GM11168 (cell line): ENCODE data around the gene MAPT.

Experiments used
- in situ Hi-C: fragments of 300-500 bp; cut with MboI; formaldehyde crosslinking; loops from one replicate; pipeline ENCODE4 v1.12.0; 2022; ENCODE audit warnings: low sequenced_read_pairs; ENCODE audit not compliant: unreplicated experiment

The MAPT gene

GRCh38 chr17:46036491-46036890 is 142.1 kb downstream of the MAPT start:
- in situ Hi-C loops = no loop called here

- in situ Hi-C loops = no loop called here
Measured at GRCh38 chr17:46037722-46038255, 143.4 kb downstream of the MAPT start.

- in situ Hi-C loops = no loop called here
Measured at GRCh38 chr17:46038414-46038813, 144.1 kb downstream of the MAPT start.

- in situ Hi-C loops = no loop called here
Measured at GRCh38 chr17:46038937-46039336, 144.6 kb downstream of the MAPT start.

- in situ Hi-C loops = no loop called here
Measured at GRCh38 chr17:46039592-46040186, 145.3 kb downstream of the MAPT start.

- in situ Hi-C loops = no loop called here
Measured at GRCh38 chr17:46042246-46042645, 147.9 kb downstream of the MAPT start.

- in situ Hi-C loops = no loop called here
Measured at GRCh38 chr17:46042925-46043324, 148.6 kb downstream of the MAPT start.

- in situ Hi-C loops = no loop called here
Measured at GRCh38 chr17:46043606-46044005, 149.3 kb downstream of the MAPT start.

GRCh38 chr17:46044286-46044928 is 150.1 kb downstream of the MAPT start:
- in situ Hi-C loops = no loop called here

GRCh38 chr17:46044989-46045388 is 150.6 kb downstream of the MAPT start:
- in situ Hi-C loops = no loop called here

GRCh38 chr17:46045639-46046038 is 151.3 kb downstream of the MAPT start:
- in situ Hi-C loops = no loop called here

- in situ Hi-C loops = no loop called here
Measured at GRCh38 chr17:46046957-46047356, 152.6 kb downstream of the MAPT start.

- in situ Hi-C loops = no loop called here
Measured at GRCh38 chr17:46047398-46047797, 153.0 kb downstream of the MAPT start.

- in situ Hi-C loops = no loop called here
Measured at GRCh38 chr17:46047856-46048255, 153.5 kb downstream of the MAPT start.

- in situ Hi-C loops = no loop called here
Measured at GRCh38 chr17:46049656-46050055, 155.3 kb downstream of the MAPT start.

GRCh38 chr17:46053911-46054534 is 159.7 kb downstream of the MAPT start:
- in situ Hi-C loops = no loop called here

- in situ Hi-C loops = no loop called here
Measured at GRCh38 chr17:46056800-46057304, 162.5 kb downstream of the MAPT start.

- in situ Hi-C loops = no loop called here
Measured at GRCh38 chr17:46057366-46057765, 163.0 kb downstream of the MAPT start.

GRCh38 chr17:46059486-46059885 is 165.1 kb downstream of the MAPT start:
- in situ Hi-C loops = no loop called here

GRCh38 chr17:46060461-46060860 is 166.1 kb downstream of the MAPT start:
- in situ Hi-C loops = no loop called here

- in situ Hi-C loops = no loop called here
Measured at GRCh38 chr17:46061435-46061834, 167.1 kb downstream of the MAPT start.
